ENCODE data around the gene PTPRR.
A peak's percentile ranks its signal among the peaks of the same experiment; 100 is the strongest.

Gene PTPRR

GRCh38 chr12:70605976-70606375 lies 314.6 kb downstream of the PTPRR start:
- DNase-seq (ENCODE audit: low read depth in 2 of 2), result no peak

DNA sequence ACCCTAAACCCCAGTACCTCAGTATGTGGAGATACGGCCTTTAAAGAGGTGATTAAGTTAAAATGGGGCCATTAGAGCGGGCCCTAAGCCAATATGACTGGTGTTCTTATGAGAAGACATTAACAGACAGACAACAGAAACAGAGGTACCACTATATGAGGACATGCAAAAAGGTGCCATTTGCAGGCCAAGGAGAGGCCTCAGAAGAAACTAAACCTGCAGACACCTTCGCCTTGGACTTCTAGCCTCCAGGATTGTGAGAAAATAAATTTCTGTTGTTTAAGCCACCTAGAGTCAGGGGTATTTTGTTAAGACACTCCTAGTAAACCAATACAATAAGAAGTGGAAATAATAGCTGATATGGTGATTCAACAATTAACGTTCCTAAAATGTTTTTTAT lies 315.9 kb downstream of the PTPRR start:
- no peak for DNase-seq (ENCODE audit: low read depth in 2 of 2)

DNA sequence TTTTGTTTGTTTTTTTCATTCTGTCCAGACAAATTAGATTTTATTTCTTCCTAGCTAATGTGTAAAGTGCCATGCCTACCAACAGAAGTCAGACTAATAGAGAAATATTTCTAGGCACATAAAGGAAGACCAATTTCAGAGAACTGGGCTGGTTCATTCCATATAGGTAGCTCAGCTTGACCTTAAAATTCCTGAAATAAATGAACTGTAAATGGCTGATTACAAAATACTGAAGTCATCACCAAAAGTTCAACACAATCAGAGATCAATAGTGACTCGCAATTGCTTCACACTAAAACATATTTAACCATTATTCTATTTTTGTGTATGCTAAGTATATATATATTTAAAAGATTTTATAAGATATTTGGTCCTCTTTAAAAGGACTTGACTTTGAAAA lies 317.5 kb downstream of the PTPRR start:
- DNase-seq (ENCODE audit: low read depth in 2 of 2), result no peak

DNA sequence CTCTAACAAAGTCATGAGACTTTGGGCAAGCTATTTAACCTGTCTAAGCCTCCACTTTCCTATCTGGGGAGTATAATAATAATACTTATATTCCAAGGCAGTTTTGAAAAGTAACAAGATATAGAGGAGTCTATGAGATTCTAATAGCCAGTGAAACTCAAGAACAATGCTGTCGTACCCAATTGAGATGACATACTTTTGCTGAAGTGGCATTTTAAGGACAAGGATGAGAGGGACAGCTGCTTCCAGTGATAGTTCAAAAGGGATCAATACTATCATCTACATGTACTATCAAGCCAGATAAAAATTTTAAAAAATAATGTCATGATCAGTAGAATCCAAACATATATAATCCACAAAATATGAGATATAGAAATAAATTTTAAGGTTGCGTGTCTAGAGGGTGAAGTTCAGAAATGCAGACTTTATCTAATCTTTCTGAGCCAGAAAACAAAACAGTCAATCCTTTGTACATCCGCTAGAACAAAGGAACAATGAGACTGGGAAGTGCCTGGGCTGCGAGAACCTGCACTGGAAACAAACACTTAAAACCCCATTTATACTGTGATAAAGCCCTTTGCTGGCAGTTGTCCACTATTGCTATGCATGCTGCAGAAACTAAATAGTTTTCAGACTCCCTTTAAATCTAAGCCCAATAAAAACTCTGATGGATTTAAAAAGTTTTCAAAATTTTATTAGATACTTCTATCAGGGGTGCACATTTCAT lies 321.9 kb downstream of the PTPRR start:
- DNase-seq (ENCODE audit: low read depth in 2 of 2), result no peak

- no peak for DNase-seq (ENCODE audit: low read depth in 2 of 2)
Measured at GRCh38 chr12:70592664-70593063, 327.9 kb downstream of the PTPRR start.

DNA sequence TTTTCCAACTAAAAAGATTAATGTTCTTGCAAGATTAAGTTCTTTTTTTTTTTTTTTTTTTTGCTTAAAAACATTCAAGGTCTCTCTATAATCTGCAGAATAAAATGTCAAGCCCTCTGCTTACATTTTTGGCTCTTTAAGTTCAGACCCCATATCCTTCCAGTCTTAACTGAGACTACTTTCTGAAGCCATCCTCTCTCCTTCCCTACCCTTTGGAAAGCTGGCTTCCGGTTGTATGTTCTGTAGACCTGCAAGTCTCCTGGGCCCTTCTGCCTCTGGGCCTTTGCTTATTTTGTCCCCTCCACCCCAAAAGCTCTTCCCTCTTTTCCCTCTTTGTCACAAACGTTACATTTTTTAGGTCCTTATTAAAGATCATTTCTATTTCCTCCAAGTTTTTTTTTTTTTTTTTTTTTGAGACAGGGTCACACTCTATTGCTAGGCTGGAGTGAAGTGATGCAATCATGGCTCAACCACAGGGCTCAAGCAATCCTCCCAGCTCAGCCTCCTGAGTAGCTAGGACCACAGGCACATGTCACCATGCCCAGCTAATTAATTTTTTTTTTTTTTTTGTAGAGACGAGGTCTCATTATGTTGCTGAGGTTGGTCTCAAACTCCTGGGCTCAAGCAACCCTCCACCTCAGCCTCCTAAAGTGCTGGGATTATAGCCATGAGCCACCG lies 329.9 kb downstream of the PTPRR start:
- no peak for DNase-seq (ENCODE audit: low read depth in 2 of 2)

GRCh38 chr12:70590051-70590450 lies 330.5 kb downstream of the PTPRR start:
- DNase-seq (ENCODE audit: low read depth in 2 of 2), result peak in 1 of 2 donors; percentile 13

Measured in stimulated activated CD8-positive, alpha-beta memory T cell treated with anti-CD3 and anti-CD28 coated beads, Interleukin-15, amount 100 ng/mL, for 4 hours (primary cell).